ENCODE measurements around the gene NIPBL.

Gene NIPBL

GRCh38 chr5:37028910-37029309, 152.3 kb downstream of the NIPBL start:
- no peak for TF ChIP-seq CTCF (IDR thresholded peaks at IDR 0.05; ENCODE audit: low read depth, low read length, missing control alignments)
- no peak overlapping the region for H3K4me3 ChIP-seq (ENCODE audit: low read depth, low read length)
- DNase-seq (ENCODE audit: low read depth): no peak

DNA sequence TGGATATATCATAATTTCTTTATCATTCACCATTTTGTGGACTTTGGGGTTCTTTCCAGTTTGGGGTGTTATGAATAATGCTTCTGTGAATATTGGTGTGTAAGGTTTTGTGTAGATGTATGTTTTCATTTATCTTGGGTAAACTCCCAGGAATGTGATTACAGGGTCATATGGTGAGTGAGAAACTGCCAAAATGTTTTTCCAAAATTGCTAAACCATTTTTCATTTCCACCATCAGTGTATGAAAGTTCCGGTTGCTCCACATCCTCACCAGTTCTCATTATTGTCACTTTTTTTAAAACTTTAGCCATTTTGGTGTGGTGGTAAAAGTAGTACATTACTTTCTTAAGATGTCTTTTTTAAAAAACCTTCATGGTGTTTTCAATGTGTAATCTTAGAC, 152.9 kb downstream of the NIPBL start:
- no peak for DNase-seq (ENCODE audit: low read depth)
- TF ChIP-seq CTCF (IDR thresholded peaks at IDR 0.05; ENCODE audit: low read depth, low read length, missing control alignments): no peak
- no peak overlapping the region for H3K4me3 ChIP-seq (ENCODE audit: low read depth, low read length)

GRCh38 chr5:37034955-37035354, 158.4 kb downstream of the NIPBL start:
- H3K4me3 ChIP-seq (ENCODE audit: low read depth, low read length): no peak overlapping the region
- DNase-seq (ENCODE audit: low read depth): no peak
- TF ChIP-seq CTCF (IDR thresholded peaks at IDR 0.05; ENCODE audit: low read depth, low read length, missing control alignments): no peak

GRCh38 chr5:37037840-37038239, 161.3 kb downstream of the NIPBL start:
- H3K4me3 ChIP-seq (ENCODE audit: low read depth, low read length): no peak overlapping the region
- TF ChIP-seq CTCF (IDR thresholded peaks at IDR 0.05; ENCODE audit: low read depth, low read length, missing control alignments): no peak
- no peak for DNase-seq (ENCODE audit: low read depth)

DNA sequence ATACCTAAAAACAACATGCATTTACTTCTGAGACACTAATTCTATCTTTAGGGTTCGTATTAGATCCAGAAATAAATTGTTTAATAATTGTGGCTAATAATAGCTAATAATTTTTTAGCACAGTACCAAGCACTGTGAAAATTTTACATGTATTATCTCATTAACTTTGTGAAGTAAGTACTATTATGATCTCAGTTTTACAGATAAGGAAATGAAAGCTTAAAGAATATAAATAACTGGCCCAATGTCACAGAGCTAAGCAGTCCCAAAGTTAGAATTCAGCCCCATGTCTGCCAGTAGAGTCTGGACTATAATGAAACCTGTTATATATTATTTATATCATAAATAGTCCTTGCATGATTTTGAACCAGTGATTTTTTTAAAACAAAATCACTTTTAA, 163.3 kb downstream of the NIPBL start:
- no peak overlapping the region for H3K4me3 ChIP-seq (ENCODE audit: low read depth, low read length)
- no peak for TF ChIP-seq CTCF (IDR thresholded peaks at IDR 0.05; ENCODE audit: low read depth, low read length, missing control alignments)
- DNase-seq (ENCODE audit: low read depth): no peak

GRCh38 chr5:37043693-37044092, 167.1 kb downstream of the NIPBL start:
- TF ChIP-seq CTCF (IDR thresholded peaks at IDR 0.05; ENCODE audit: low read depth, low read length, missing control alignments): peak; percentile 37
- no peak overlapping the region for H3K4me3 ChIP-seq (ENCODE audit: low read depth, low read length)
- no peak for DNase-seq (ENCODE audit: low read depth)

DNA sequence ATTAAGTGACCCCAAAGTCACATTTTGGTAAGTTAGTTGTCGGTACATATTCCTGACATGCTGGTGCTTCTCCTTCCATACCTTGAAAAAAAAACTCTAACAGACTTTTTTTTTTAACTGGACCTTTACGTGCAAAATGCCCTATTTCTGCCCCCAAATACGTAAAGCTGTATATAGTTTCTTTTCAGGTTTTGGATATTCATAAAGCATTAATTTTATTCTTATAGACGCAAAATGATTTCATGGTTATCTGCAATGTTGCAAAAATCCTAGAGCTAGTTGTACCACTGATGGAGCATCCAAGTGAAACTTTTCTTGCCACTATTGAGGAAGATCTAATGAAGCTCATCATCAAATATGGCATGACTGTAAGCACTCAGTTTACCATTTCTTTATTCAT, 167.6 kb downstream of the NIPBL start:
- no peak overlapping the region for H3K4me3 ChIP-seq (ENCODE audit: low read depth, low read length)
- no peak for TF ChIP-seq CTCF (IDR thresholded peaks at IDR 0.05; ENCODE audit: low read depth, low read length, missing control alignments)
- no peak for DNase-seq (ENCODE audit: low read depth)
